Measurements from ENCODE around the gene SSTR4. TPM values are rescaled to one million over a fixed set of nuclear protein-coding genes. Genes with fewer than 3 reads are reported as not detected.
A peak's percentile ranks its signal among the peaks of the same experiment; 100 is the strongest.

The SSTR4 gene
- total RNA-seq, 2 experiments from 2014 or later = not detected

DNA sequence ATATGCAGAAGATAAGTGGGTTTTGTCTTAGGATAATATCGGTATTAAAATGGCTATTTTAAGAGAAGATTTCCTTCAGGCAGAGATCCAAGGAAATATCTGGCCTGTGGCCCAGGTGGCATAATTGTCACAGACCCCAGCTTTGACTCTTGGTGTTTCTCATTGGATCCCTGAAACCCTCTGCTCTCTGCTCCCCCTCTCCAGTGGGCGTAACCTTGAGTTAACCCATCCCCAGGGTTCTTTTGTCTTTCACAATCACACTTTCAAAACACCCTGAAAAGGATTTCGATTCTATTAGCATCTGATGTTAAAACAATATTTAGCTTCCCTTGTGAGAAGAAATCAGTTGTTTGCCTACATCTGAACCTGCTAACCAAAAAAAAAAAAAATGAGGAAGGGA is 7.2 kb downstream of the SSTR4 start:
- H3K9me2 ChIP-seq (ENCODE audit: insufficient read depth, low read length) = no peaks in the 10 kb centered on the region
- H3K4me3 ChIP-seq (ENCODE audit: low read depth, low read length, poor library complexity, severe bottlenecking) = no peak overlapping the region
- no peaks in the 10 kb centered on the region for H3K36me3 ChIP-seq (ENCODE audit: insufficient read depth, low read length)
- no peaks in the 10 kb centered on the region for H3K79me2 ChIP-seq (ENCODE audit: insufficient read depth, low read depth, low read length)
- no peak overlapping the region for H2AFZ ChIP-seq (ENCODE audit: low read length)
- POLR2A ChIA-PET = no interaction called here
- BruUV-seq (replicated peaks) = no TSS peak
- no peak overlapping the region for H3K4me2 ChIP-seq (ENCODE audit: low read length)
- H4K20me1 ChIP-seq (ENCODE audit: insufficient read depth, low read length) = no peaks in the 10 kb centered on the region
- intact Hi-C loops (cut with micrococcal nuclease; ENCODE audit: unreplicated experiment) = no loop called here
- no peaks in the 10 kb centered on the region for H3K4me1 ChIP-seq (ENCODE audit: insufficient read depth, low read length, poor library complexity, severe bottlenecking)
- no peaks in the 10 kb centered on the region for H3K9me3 ChIP-seq (ENCODE audit: low read length)
- CTCF ChIA-PET (ENCODE audit: unreplicated experiment) = no interaction called here
- no peak overlapping the region for H3K27ac ChIP-seq (ENCODE audit: low read depth, low read length, poor library complexity, severe bottlenecking)
- TF ChIP-seq, protein P1, sequence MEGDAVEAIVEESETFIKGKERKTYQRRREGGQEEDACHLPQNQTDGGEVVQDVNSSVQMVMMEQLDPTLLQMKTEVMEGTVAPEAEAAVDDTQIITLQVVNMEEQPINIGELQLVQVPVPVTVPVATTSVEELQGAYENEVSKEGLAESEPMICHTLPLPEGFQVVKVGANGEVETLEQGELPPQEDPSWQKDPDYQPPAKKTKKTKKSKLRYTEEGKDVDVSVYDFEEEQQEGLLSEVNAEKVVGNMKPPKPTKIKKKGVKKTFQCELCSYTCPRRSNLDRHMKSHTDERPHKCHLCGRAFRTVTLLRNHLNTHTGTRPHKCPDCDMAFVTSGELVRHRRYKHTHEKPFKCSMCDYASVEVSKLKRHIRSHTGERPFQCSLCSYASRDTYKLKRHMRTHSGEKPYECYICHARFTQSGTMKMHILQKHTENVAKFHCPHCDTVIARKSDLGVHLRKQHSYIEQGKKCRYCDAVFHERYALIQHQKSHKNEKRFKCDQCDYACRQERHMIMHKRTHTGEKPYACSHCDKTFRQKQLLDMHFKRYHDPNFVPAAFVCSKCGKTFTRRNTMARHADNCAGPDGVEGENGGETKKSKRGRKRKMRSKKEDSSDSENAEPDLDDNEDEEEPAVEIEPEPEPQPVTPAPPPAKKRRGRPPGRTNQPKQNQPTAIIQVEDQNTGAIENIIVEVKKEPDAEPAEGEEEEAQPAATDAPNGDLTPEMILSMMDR (conservative IDR thresholded peaks at IDR 0.05; ENCODE audit: low read length) = no peak
- no peak for DNase-seq (ENCODE audit: low spot score)

DNA sequence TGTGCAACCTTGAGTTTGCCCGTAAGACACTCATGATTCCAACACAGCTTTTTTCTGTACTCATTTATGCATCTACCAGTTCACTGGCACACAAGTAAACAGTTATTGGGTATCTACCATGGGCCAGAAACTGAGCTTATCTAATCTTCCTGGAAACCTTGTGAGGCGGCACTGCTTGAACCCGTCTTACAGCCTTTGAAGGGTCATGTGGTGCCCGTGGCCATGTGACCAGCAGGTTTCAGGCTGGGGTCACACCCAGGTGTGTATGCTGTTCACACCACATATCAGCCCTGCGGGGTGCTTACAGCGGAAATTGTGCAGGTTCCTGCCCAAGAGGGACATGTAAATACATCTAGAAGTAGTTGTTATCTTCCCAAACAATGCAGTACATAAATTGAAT is 8.3 kb downstream of the SSTR4 start:
- POLR2A ChIA-PET = no interaction called here
- Histone ChIP-seq H3K4me1 (ENCODE audit: insufficient read depth, low read length, poor library complexity, severe bottlenecking) (no peaks in the 10 kb centered on the region), H2AFZ (ENCODE audit: low read length) (no peak overlapping the region), H3K36me3 (ENCODE audit: insufficient read depth, low read length) (no peaks in the 10 kb centered on the region), H3K4me3 (ENCODE audit: low read depth, low read length, poor library complexity, severe bottlenecking) (no peak overlapping the region), H3K79me2 (ENCODE audit: insufficient read depth, low read depth, low read length) (no peaks in the 10 kb centered on the region), H4K20me1 (ENCODE audit: insufficient read depth, low read length) (no peaks in the 10 kb centered on the region), H3K9me2 (ENCODE audit: insufficient read depth, low read length) (no peaks in the 10 kb centered on the region), H3K4me2 (ENCODE audit: low read length) (no peak overlapping the region), H3K27ac (ENCODE audit: low read depth, low read length, poor library complexity, severe bottlenecking) (no peak overlapping the region), H3K9me3 (ENCODE audit: low read length) (no peaks in the 10 kb centered on the region)
- peak; percentile 2 for DNase-seq (ENCODE audit: low spot score)
- CTCF ChIA-PET (ENCODE audit: unreplicated experiment) = no interaction called here
- no TSS peak for BruUV-seq (replicated peaks)
- no peak for TF ChIP-seq EZH2phosphoT487 (IDR thresholded peaks at IDR 0.05; ENCODE audit: borderline replicate concordance, low read depth, low read length)
- TF ChIP-seq, protein P1 (conservative IDR thresholded peaks at IDR 0.05; ENCODE audit: low read length) = peak; percentile 35; the same call in 1 of the 2 replicates
- intact Hi-C loops (cut with micrococcal nuclease; ENCODE audit: unreplicated experiment) = no loop called here

- no peaks in the 10 kb centered on the region for H3K79me2 ChIP-seq (ENCODE audit: insufficient read depth, low read depth, low read length)
- no peaks in the 10 kb centered on the region for H3K36me3 ChIP-seq (ENCODE audit: insufficient read depth, low read length)
- CTCF ChIA-PET (ENCODE audit: unreplicated experiment) = no interaction called here
- H3K27ac ChIP-seq (ENCODE audit: low read depth, low read length, poor library complexity, severe bottlenecking) = no peak overlapping the region
- H2AFZ ChIP-seq (ENCODE audit: low read length) = no peak overlapping the region
- TF ChIP-seq, protein P1 (conservative IDR thresholded peaks at IDR 0.05; ENCODE audit: low read length) = no peak
- H4K20me1 ChIP-seq (ENCODE audit: insufficient read depth, low read length) = no peaks in the 10 kb centered on the region
- no peak overlapping the region for H3K4me2 ChIP-seq (ENCODE audit: low read length)
- POLR2A ChIA-PET = no interaction called here
- no peaks in the 10 kb centered on the region for H3K9me3 ChIP-seq (ENCODE audit: low read length)
- no peak overlapping the region for H3K4me3 ChIP-seq (ENCODE audit: low read depth, low read length, poor library complexity, severe bottlenecking)
- H3K4me1 ChIP-seq (ENCODE audit: insufficient read depth, low read length, poor library complexity, severe bottlenecking) = no peaks in the 10 kb centered on the region
- BruUV-seq (replicated peaks) = no TSS peak
- intact Hi-C loops (cut with micrococcal nuclease; ENCODE audit: unreplicated experiment) = no loop called here
- no peaks in the 10 kb centered on the region for H3K9me2 ChIP-seq (ENCODE audit: insufficient read depth, low read length)
- DNase-seq (ENCODE audit: low spot score) = no peak
These were observed 11.3 kb downstream of the SSTR4 start for GRCh38 chr20:23046431-23046830.
